Body of pancreas (tissue), 4 donors: ENCODE data around the gene SIRPG. TPM values are rescaled to one million over a fixed set of nuclear protein-coding genes. Genes with fewer than 3 reads are reported as not detected.

Experiments used
- ATAC-seq: fragments of 150-250 bp; one replicate; pipeline ENCODE4 v1.9.1; 2016
- DNase-seq, 4 donors: peaks; one replicate each; pipeline ENCODE4 v3.0.0-alpha.2; 2019
- H3K27ac ChIP-seq, 4 donors: fragments of 200-600 bp; sonication (generic); 1 replicate in 3 of 4; 2 replicates in 1 of 4; pipeline versions ENCODE4 v1.5.1 to v1.6.1; 2016 to 2019; ENCODE audit warnings: mild to moderate bottlenecking in 1 of 4, mixed read lengths in 1 of 4, moderate library complexity in 1 of 4
- H3K27me3 ChIP-seq, 2 donors: fragments of 200-600 bp; sonication (generic); one replicate each; pipeline ENCODE4 v1.6.0; 2016; ENCODE audit warnings: mild to moderate bottlenecking in 1 of 2
- H3K36me3 ChIP-seq, 2 donors: fragments of 200-600 bp; sonication (generic); replicated peaks in 1 of 2; 2 replicates each; pipeline ENCODE4 v1.5.1; 2016; ENCODE audit warnings: low read depth in 2 of 2; ENCODE audit not compliant: insufficient read depth in 1 of 2
- H3K4me1 ChIP-seq: fragments of 200-600 bp; sonication (generic); one replicate; pipeline ENCODE4 v1.6.0; 2016
- H3K4me3 ChIP-seq, 2 donors: fragments of 200-600 bp; sonication (generic); 1 replicate in 1 of 2; 2 replicates in 1 of 2; pipeline ENCODE4 v1.5.1; 2016 to 2019
- H3K9me3 ChIP-seq, 3 donors: fragments of 200-600 bp; sonication (generic); 1 replicate in 2 of 3; 2 replicates in 1 of 3; pipeline ENCODE4 v1.5.1; 2016
- POLR2A ChIP-seq, 3 donors: fragments of 450-650 bp; IDR thresholded peaks; one replicate each; pipeline ENCODE4 v1.6.1; 2016; ENCODE audit warnings: antibody characterized with exemption in 3 of 3, mild to moderate bottlenecking in 2 of 3
- WGBS, 2 donors: methylation state at CpG; one replicate each; pipeline ENCODE4 v1.1.5; 2017; 5-methylcytosine and 5-hydroxymethylcytosine counted together
- intact Hi-C: fragments of 100-400 bp; cut with DNase I; formaldehyde crosslinking; loops from one replicate; pipeline ENCODE4 v1.15.1; 2023
- total RNA-seq, 2 donors: library from RNA; depleted of rRNA; stranded (reverse); fragments of >200 nt; gene quantifications; one replicate each; pipeline ENCODE4 v1.1.0, GENCODE V29; 2016
- TF ChIP-seq, protein P1 (sequence below), 7 experiments: fragments of 450-650 bp in 4 of 7; fragments of 200-600 bp in 3 of 7; sonication (generic) in 3 of 7; IDR thresholded peaks; one replicate each; pipeline ENCODE4 v1.5.1; 2016 to 2019; ENCODE audit warnings: antibody characterized with exemption in 7 of 7

SIRPG gene
- total RNA-seq, 2 donors from 2014 or later = not detected

DNA sequence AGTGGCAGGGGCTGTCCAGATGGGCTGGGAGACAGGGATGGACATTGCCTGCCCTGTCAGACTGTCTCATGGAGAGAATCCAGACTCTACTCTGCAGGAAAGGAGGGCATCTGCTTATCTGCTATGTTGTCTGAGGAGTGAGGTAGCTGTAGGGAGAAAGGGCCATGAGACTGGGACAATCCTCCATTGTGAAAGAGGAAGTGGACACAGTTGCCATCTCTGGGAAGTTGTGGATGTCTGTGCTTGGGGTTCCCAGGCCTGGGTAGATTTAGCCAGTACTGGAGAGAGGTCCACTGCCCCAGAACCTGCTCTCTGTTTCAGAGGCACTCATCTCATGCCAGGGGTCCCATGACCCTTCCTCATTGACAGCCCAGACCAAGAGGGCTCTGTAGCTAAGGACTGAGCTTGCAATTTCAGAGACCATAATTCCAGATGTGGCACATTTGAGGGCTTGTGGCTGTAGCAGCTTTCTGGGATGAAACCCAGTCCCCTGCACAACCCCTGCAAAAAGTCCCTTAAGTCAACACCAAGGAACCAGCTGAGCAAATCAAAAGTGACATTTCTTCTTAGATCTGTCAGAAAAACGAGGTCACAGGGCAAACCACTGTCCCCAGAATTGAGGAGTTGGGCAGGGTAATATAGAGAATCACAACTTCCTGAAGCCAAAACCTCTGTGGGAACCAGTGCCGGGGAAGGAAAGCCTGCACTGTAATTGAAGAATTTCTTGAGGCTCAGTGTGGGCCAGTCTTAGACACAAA is 4.1 kb upstream of the SIRPG start:
- no peaks in the 10 kb centered on the region for H3K36me3 ChIP-seq
- H3K27ac ChIP-seq = no peak overlapping the region
- H3K27me3 ChIP-seq = no peaks in the 10 kb centered on the region
- no peak overlapping the region for H3K4me3 ChIP-seq
- no peaks in the 10 kb centered on the region for H3K9me3 ChIP-seq
- ATAC-seq (no peak), DNase-seq (no peak)
- TF ChIP-seq, protein P1, sequence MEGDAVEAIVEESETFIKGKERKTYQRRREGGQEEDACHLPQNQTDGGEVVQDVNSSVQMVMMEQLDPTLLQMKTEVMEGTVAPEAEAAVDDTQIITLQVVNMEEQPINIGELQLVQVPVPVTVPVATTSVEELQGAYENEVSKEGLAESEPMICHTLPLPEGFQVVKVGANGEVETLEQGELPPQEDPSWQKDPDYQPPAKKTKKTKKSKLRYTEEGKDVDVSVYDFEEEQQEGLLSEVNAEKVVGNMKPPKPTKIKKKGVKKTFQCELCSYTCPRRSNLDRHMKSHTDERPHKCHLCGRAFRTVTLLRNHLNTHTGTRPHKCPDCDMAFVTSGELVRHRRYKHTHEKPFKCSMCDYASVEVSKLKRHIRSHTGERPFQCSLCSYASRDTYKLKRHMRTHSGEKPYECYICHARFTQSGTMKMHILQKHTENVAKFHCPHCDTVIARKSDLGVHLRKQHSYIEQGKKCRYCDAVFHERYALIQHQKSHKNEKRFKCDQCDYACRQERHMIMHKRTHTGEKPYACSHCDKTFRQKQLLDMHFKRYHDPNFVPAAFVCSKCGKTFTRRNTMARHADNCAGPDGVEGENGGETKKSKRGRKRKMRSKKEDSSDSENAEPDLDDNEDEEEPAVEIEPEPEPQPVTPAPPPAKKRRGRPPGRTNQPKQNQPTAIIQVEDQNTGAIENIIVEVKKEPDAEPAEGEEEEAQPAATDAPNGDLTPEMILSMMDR (IDR thresholded peaks at IDR 0.05) = no peak
- TF ChIP-seq POLR2A (IDR thresholded peaks at IDR 0.05) = no peak
- H3K4me1 ChIP-seq = no peaks in the 10 kb centered on the region
- intact Hi-C loops = no loop called here
- WGBS, 2 donors = 23 to 33% methylated on average over 2 of the region's 2 CpGs

DNA sequence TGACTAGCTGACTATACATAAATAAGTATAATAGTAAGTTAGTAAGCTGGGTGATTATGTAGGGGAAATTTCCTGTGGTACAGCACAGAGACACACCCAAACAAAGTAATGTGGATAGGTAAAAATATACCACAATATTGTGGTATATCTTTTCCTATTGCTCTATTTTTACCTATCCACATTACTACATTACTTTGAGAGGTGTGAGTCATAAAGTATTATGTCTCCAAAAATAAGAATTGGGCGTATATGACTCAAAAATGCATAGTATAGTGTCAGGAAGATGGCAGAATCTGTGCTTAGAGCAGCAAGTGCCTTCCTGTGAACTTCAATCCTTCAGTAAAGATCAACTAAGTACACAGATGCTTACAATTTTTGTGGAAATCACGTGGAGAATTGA is 2.7 kb upstream of the SIRPG start:
- 19 to 34% methylated on average over 2 of the region's 2 CpGs for WGBS, 2 donors
- no peak for TF ChIP-seq POLR2A (IDR thresholded peaks at IDR 0.05)
- TF ChIP-seq, protein P1 (IDR thresholded peaks at IDR 0.05) = no peak
- no peaks in the 10 kb centered on the region for H3K27me3 ChIP-seq
- H3K36me3 ChIP-seq = no peaks in the 10 kb centered on the region
- no peaks in the 10 kb centered on the region for H3K9me3 ChIP-seq
- DNase-seq (no peak), ATAC-seq (no peak)
- no peak overlapping the region for H3K27ac ChIP-seq
- H3K4me1 ChIP-seq = no peaks in the 10 kb centered on the region
- H3K4me3 ChIP-seq = no peak overlapping the region
- intact Hi-C loops = no loop called here

DNA sequence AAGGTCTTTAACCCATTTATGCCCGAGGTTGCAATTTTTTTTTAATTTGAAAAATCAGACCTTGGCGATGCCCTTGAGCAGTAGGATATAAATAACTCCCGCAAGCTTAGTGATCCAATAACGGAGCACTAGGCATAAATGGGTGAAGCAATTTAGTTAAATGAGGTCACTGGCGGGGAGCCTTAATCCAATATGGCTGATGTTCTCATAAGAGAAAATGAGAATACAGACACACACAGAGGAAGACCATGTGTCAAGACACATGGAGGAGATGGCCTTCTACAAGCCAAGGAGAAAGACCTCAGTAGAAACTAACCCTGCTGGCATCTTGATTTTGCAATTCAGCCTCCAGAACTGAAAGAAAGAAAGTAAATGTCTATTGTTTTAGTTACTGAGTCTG is 735 bp downstream of the SIRPG start:
- Histone ChIP-seq H3K27me3 (no peaks in the 10 kb centered on the region), H3K4me1 (no peaks in the 10 kb centered on the region), H3K4me3 (no peak overlapping the region), H3K27ac (no peak overlapping the region), H3K36me3 (no peaks in the 10 kb centered on the region), H3K9me3 (no peaks in the 10 kb centered on the region)
- ATAC-seq (no peak), DNase-seq (no peak)
- 63 to 76% methylated on average over 5 of the region's 5 CpGs for WGBS, 2 donors
- no peak for TF ChIP-seq POLR2A (IDR thresholded peaks at IDR 0.05)
- TF ChIP-seq, protein P1 (IDR thresholded peaks at IDR 0.05) = no peak
- intact Hi-C loops = no loop called here

DNA sequence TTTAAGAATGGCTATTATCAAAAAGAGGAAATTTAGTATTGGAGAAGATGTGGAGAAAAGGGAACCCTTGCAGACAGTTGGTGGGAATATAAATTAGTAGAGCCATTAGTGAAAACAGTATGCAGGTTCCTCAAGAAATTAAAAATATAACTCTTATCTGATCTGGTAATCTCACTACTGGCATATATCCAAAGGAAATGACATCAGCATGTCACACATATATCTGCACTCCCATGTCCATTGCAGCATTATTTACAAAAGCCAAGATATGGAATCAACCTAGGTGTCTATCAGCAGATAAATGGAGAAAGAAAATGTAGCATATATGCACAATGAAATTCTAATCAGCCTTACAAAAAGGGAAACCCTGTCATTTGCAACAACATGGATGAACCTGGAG is 2.6 kb downstream of the SIRPG start:
- Histone ChIP-seq H3K9me3 (no peaks in the 10 kb centered on the region), H3K4me3 (no peak overlapping the region), H3K27ac (no peak overlapping the region), H3K27me3 (no peaks in the 10 kb centered on the region), H3K4me1 (no peaks in the 10 kb centered on the region), H3K36me3 (no peaks in the 10 kb centered on the region)
- DNase-seq = no peak
- TF ChIP-seq, protein P1 (IDR thresholded peaks at IDR 0.05) = no peak
- no peak for TF ChIP-seq POLR2A (IDR thresholded peaks at IDR 0.05)
- ATAC-seq = no peak
- intact Hi-C loops = no loop called here

DNA sequence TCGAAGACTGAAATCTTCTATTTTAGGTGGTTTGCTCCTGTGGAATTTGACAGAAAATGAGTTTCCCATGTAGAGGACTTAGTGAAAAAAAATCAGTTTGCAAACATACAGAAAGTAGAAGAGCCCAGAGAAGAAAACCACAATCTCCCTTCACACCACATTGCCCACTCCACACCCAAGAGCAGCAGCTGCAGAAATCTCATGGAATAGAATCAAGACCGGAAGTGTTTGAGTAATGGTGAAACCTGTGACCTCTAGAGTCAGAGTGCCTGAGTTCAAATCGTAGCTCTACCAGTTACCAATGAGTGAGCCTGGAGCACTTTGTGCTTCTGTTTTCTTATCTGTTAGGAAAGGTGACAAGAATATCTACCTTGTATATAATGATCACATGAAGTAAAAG is 4.6 kb downstream of the SIRPG start:
- Histone ChIP-seq H3K36me3 (no peaks in the 10 kb centered on the region), H3K4me3 (no peak overlapping the region), H3K9me3 (no peaks in the 10 kb centered on the region), H3K27me3 (no peaks in the 10 kb centered on the region), H3K27ac (no peak overlapping the region), H3K4me1 (no peaks in the 10 kb centered on the region)
- ATAC-seq (no peak), DNase-seq (no peak)
- WGBS, 2 donors = 30 to 31% methylated on average over 3 of the region's 3 CpGs
- intact Hi-C loops = no loop called here
- TF ChIP-seq, protein P1 (IDR thresholded peaks at IDR 0.05) = no peak
- TF ChIP-seq POLR2A (IDR thresholded peaks at IDR 0.05) = no peak
